PC-9 (cell line): ENCODE data around the gene TOMM20. TPM values are rescaled to one million over a fixed set of nuclear protein-coding genes. Genes with fewer than 3 reads are reported as not detected.
A peak's percentile ranks its signal among the peaks of the same experiment; 100 is the strongest.

Experiments used
- BruUV-seq: library from RNA; stranded (reverse); fragments of 400-500 nt; replicated peaks from 2 replicates; lab custom pipeline; 2021; lab: Mats Ljungman, UMichigan
- CTCF ChIA-PET: fragments of 300-600 bp; sonication (Branson Sonifier 250); formaldehyde crosslinking; loops from one replicate; lab custom pipeline; 2022; ENCODE audit warnings: antibody characterized with exemption; lab: Charles Lee
- POLR2A ChIA-PET: fragments of 300-600 bp; sonication (Branson Sonifier 250); formaldehyde crosslinking; loops from one replicate; lab custom pipeline; 2022; ENCODE audit warnings: antibody characterized with exemption; ENCODE audit not compliant: unreplicated experiment; lab: Charles Lee
- DNase-seq, 2 experiments: peaks; one replicate each; pipeline versions ENCODE4 v3.0.0 to v3.0.0-alpha.2; 2015 to 2022; ENCODE audit warnings: mixed read lengths in 1 of 2
- H2AFZ ChIP-seq: fragments of 200-600 bp; sonication (generic); 2 replicates; pipeline ENCODE4 v1.8.1; 2017; ENCODE audit warnings: antibody characterized with exemption
- H3F3A ChIP-seq: fragments of 200-600 bp; sonication (generic); 2 replicates; pipeline ENCODE4 v1.8.1; 2017; ENCODE audit warnings: antibody characterized with exemption, mild to moderate bottlenecking, low read depth; ENCODE audit not compliant: insufficient read depth
- H3K27ac ChIP-seq: fragments of 200-600 bp; sonication (generic); 2 replicates; pipeline ENCODE4 v1.6.1; 2016; ENCODE audit warnings: mixed run types
- H3K27me3 ChIP-seq: fragments of 200-600 bp; sonication (generic); 2 replicates; pipeline ENCODE4 v1.6.1; 2016; ENCODE audit warnings: low read depth, mixed run types; ENCODE audit not compliant: insufficient read depth
- H3K36me3 ChIP-seq: fragments of 200-600 bp; sonication (generic); 2 replicates; pipeline ENCODE4 v1.6.1; 2016; ENCODE audit warnings: low read depth, mixed run types
- H3K4me1 ChIP-seq: fragments of 200-600 bp; sonication (generic); replicated peaks from 2 replicates; pipeline ENCODE4 v1.6.1; 2016; ENCODE audit warnings: mixed run types; ENCODE audit not compliant: insufficient read depth
- H3K4me2 ChIP-seq: fragments of 200-600 bp; sonication (generic); 2 replicates; pipeline ENCODE4 v1.6.1; 2017; ENCODE audit warnings: mixed run types
- H3K4me3 ChIP-seq: fragments of 200-600 bp; sonication (generic); 2 replicates; pipeline ENCODE4 v1.6.1; 2016; ENCODE audit warnings: mixed run types
- H3K79me2 ChIP-seq: fragments of 200-600 bp; sonication (generic); 2 replicates; pipeline ENCODE4 v1.6.1; 2017; ENCODE audit warnings: low read depth, mixed run types
- H3K9me2 ChIP-seq: fragments of 200-600 bp; sonication (generic); 2 replicates; pipeline ENCODE4 v1.8.1; 2017; ENCODE audit warnings: mild to moderate bottlenecking; ENCODE audit not compliant: insufficient read depth
- H3K9me3 ChIP-seq: fragments of 200-600 bp; sonication (generic); 2 replicates; pipeline ENCODE4 v1.8.1; 2016; ENCODE audit warnings: low read depth; ENCODE audit not compliant: insufficient read depth
- H4K20me1 ChIP-seq: fragments of 200-600 bp; sonication (generic); 2 replicates; pipeline ENCODE4 v1.8.1; 2017; ENCODE audit not compliant: insufficient read depth
- CTCF ChIP-seq: fragments of 200-600 bp; sonication (generic); conservative IDR thresholded peaks from 2 replicates; pipeline ENCODE4 v1.6.1; 2017; ENCODE audit warnings: mixed run types, antibody characterized with exemption, mild to moderate bottlenecking, moderate library complexity
- EZH2 ChIP-seq: fragments of 200-600 bp; sonication (generic); IDR thresholded peaks from 2 replicates; pipeline ENCODE4 v1.8.0; 2017; ENCODE audit warnings: antibody characterized with exemption, low read depth
- intact Hi-C: fragments of 100-400 bp; cut with micrococcal nuclease; formaldehyde crosslinking; loops from one replicate; pipeline ENCODE4 v1.10.0; 2022; ENCODE audit not compliant: unreplicated experiment
- total RNA-seq: library from RNA; stranded (reverse); gene quantifications from 2 replicates; pipeline ENCODE4 v1.2.3, GENCODE V29; 2021

Gene TOMM20
- total RNA-seq, 1 experiment from 2014 or later, result 165 TPM

GRCh38 chr1:235069176-235069575, 59.5 kb downstream of the TOMM20 start:
- intact Hi-C loops, result loop anchor here (2.0 kb wide), 1 partner anchor 156 kb away; no protein-coding TSS in a partner anchor
- no peaks in the 10 kb centered on the region for H3K27me3 ChIP-seq
- H3K4me3 ChIP-seq, result peak overlapping the region; percentile 34; the same call in 1 of the 2 replicates
- BruUV-seq, result no TSS peak
- ChIA-PET POLR2A (interaction anchor here (0.6 to 1.3 kb wide), 3 partner anchors 8 to 95 kb away, joined by 7 to 9 read pairs (median 8); no protein-coding TSS in a partner anchor), CTCF (interaction anchor here (1.0 kb wide), 1 partner anchor 574 kb away, joined by 4 read pairs; no protein-coding TSS in a partner anchor)
- peaks cover 41% of the 10 kb centered on the region for H3K79me2 ChIP-seq
- no peaks in the 10 kb centered on the region for H3K9me3 ChIP-seq
- no peaks in the 10 kb centered on the region for H4K20me1 ChIP-seq
- TF ChIP-seq EZH2 (no peak), CTCF (no peak)
- peak overlapping the region; percentile 76 for H3K4me2 ChIP-seq
- no peaks in the 10 kb centered on the region for H3K36me3 ChIP-seq
- no peak overlapping the region for H2AFZ ChIP-seq
- peaks cover 61% of the 10 kb centered on the region for H3F3A ChIP-seq
- peak in 1 of 2 experiments; percentile 29 for DNase-seq
- peaks cover 70% of the 10 kb centered on the region for H3K4me1 ChIP-seq
- peak overlapping the region; percentile 100 for H3K27ac ChIP-seq
- no peaks in the 10 kb centered on the region for H3K9me2 ChIP-seq

DNA sequence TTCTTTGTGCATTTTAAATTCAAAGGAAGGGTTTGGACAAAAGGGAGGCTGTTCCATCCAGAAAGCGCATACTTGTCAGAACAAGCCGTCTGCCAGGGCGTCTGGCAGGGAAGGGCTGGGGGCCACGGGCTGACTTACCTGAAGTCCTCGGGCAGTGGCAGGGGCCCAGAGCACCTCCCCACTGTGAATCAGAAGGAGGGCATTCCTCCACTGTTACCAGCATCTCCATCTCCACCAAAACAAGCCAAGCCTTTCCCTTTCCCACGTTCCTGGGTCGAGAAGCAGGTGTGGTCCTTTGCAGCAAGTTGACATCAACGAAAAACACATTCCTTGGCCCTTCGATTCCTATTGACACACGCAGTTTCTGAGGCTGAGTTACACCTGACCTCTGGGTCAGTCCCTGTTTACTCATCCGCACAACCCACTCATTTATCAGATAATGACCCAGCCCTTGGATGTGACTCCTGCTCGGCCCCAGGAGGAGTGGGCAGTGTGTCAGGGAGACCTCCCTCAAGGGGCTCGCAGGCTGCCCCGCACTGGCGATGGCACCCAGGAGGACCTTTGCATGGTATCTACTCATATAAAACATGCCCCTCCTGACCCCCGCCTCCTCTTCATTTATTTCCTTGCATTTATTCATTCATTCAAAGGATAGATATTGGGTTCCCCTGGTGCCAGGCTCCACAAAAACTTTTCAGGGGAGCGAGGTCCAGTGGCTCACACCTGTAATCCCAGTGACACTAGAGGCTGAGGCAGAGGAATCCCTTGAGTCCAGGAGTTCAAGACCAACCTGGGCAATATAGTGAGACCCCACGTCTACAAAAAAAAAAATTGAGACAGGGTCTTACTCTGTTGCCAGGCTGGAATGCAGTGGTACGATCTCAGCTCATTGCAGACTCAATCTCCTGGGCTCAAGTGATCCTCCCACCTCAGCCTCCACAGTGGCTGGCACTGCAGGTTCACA, 60.2 kb downstream of the TOMM20 start:
- ChIA-PET POLR2A (interaction anchor here (0.6 to 1.1 kb wide), 15 partner anchors 11 to 859 kb away, joined by 3 to 11 read pairs (median 7); no protein-coding TSS in a partner anchor), CTCF (interaction anchor here (0.9 kb wide), 1 partner anchor 93 kb away, joined by 3 read pairs; no protein-coding TSS in a partner anchor)
- peak; percentile 92 to 98 for DNase-seq
- no peak overlapping the region for H2AFZ ChIP-seq
- H3K79me2 ChIP-seq, result peaks cover 40% of the 10 kb centered on the region
- no peaks in the 10 kb centered on the region for H3K27me3 ChIP-seq
- peaks cover 66% of the 10 kb centered on the region for H3K4me1 ChIP-seq
- intact Hi-C loops, result loop anchor here (1.0 to 2.0 kb wide), 4 partner anchors 8 to 344 kb away; no protein-coding TSS in a partner anchor
- H3K27ac ChIP-seq, result peak overlapping the region; percentile 100
- no peaks in the 10 kb centered on the region for H4K20me1 ChIP-seq
- no peaks in the 10 kb centered on the region for H3K9me3 ChIP-seq
- peak overlapping the region; percentile 39; the same call in 1 of the 2 replicates for H3K4me3 ChIP-seq
- H3K36me3 ChIP-seq, result no peaks in the 10 kb centered on the region
- peak overlapping the region; percentile 76 for H3K4me2 ChIP-seq
- H3K9me2 ChIP-seq, result no peaks in the 10 kb centered on the region
- BruUV-seq, result TSS peak; percentile 98
- peaks cover 58% of the 10 kb centered on the region for H3F3A ChIP-seq
- no peak for TF ChIP-seq CTCF
- no peak for TF ChIP-seq EZH2
